SK-N-MC (cell line): ENCODE data around the gene POMT2.
"Not testable (repeated sequence)": the region's sequence is repeated elsewhere in the genome, so short reads cannot be mapped to it uniquely, and the experiment has no call there.

Experiments used
- DNase-seq: peaks from one replicate; pipeline ENCODE4 v3.0.0-alpha.2; 2011; ENCODE audit warnings: low read depth, low spot score
- H3K27ac ChIP-seq: fragments of 200-600 bp; sonication (generic); 2 replicates; pipeline ENCODE4 v1.5.1; 2016; ENCODE audit warnings: mixed run types
- H3K36me3 ChIP-seq: fragments of 200-600 bp; sonication (generic); 2 replicates; pipeline ENCODE4 v1.6.1; 2017; ENCODE audit warnings: antibody characterized with exemption, low read length, mixed read lengths; ENCODE audit not compliant: insufficient read depth
- H3K4me3 ChIP-seq: fragments of 200-600 bp; sonication (generic); 2 replicates; pipeline ENCODE4 v1.5.1; 2016
- H3K9ac ChIP-seq: fragments of 200-600 bp; sonication (generic); 2 replicates; pipeline ENCODE4 v1.8.0; 2017; ENCODE audit warnings: mixed run types, mixed read lengths; ENCODE audit not compliant: insufficient read length
- H3K9me3 ChIP-seq: fragments of 200-600 bp; sonication (generic); 2 replicates; pipeline ENCODE4 v1.6.1; 2017; ENCODE audit warnings: low read depth, mild to moderate bottlenecking, antibody characterized with exemption, low read length, moderate library complexity, mixed read lengths
- EZH2 ChIP-seq: fragments of 200-600 bp; sonication (generic); IDR thresholded peaks from one replicate; pipeline ENCODE4 v1.6.1; 2017; ENCODE audit warnings: antibody characterized with exemption
- FOXP2 ChIP-seq: optimal IDR thresholded peaks from 2 replicates; pipeline ENCODE3; 2011; ENCODE audit warnings: mild to moderate bottlenecking, moderate library complexity; ENCODE audit not compliant: insufficient read depth; ENCODE audit errors: extremely low read length, control extremely low read depth
- POLR2AphosphoS5 ChIP-seq: IDR thresholded peaks from 2 replicates; pipeline ENCODE4 v1.6.1; 2012; ENCODE audit warnings: mild to moderate bottlenecking, low read depth, low read length, borderline replicate concordance

Gene POMT2

GRCh38 chr14:77301103-77301502 lies 19.6 kb downstream of the POMT2 start:
- TF ChIP-seq FOXP2 (no peak), POLR2AphosphoS5 (no peak), EZH2 (no peak)
- no peak overlapping the region for H3K4me3 ChIP-seq
- no peak overlapping the region for H3K9ac ChIP-seq
- DNase-seq, result no peak
- H3K36me3 ChIP-seq, result no peaks in the 10 kb centered on the region; the same call in none of the 2 replicates
- H3K27ac ChIP-seq, result no peak overlapping the region
- no peaks in the 10 kb centered on the region for H3K9me3 ChIP-seq

- DNase-seq, result no peak
- Histone ChIP-seq H3K4me3 (no peak overlapping the region), H3K36me3 (no peaks in the 10 kb centered on the region; the same call in none of the 2 replicates), H3K9ac (no peak overlapping the region), H3K9me3 (no peaks in the 10 kb centered on the region), H3K27ac (no peak overlapping the region)
- TF ChIP-seq POLR2AphosphoS5, result no peak
- TF ChIP-seq EZH2, result no peak
- no peak for TF ChIP-seq FOXP2
Measured at GRCh38 chr14:77299771-77300170, 20.9 kb downstream of the POMT2 start.

- Histone ChIP-seq H3K9ac (no peak overlapping the region), H3K27ac (no peak overlapping the region), H3K36me3 (no peaks in the 10 kb centered on the region; the same call in none of the 2 replicates), H3K9me3 (no peaks in the 10 kb centered on the region), H3K4me3 (no peak overlapping the region)
- no peak for DNase-seq
- no peak for TF ChIP-seq EZH2
- TF ChIP-seq FOXP2, result no peak
- TF ChIP-seq POLR2AphosphoS5, result no peak
Measured at GRCh38 chr14:77296906-77297305, 23.8 kb downstream of the POMT2 start.

GRCh38 chr14:77296155-77296554 lies 24.5 kb downstream of the POMT2 start:
- H3K36me3 ChIP-seq, result no peaks in the 10 kb centered on the region; the same call in none of the 2 replicates
- no peak overlapping the region for H3K27ac ChIP-seq
- no peak overlapping the region for H3K4me3 ChIP-seq
- no peak for TF ChIP-seq FOXP2
- TF ChIP-seq POLR2AphosphoS5, result no peak
- TF ChIP-seq EZH2, result no peak
- no peak for DNase-seq
- H3K9ac ChIP-seq, result no peak overlapping the region
- no peaks in the 10 kb centered on the region for H3K9me3 ChIP-seq

GRCh38 chr14:77290705-77291104 lies 30.0 kb downstream of the POMT2 start:
- TF ChIP-seq POLR2AphosphoS5 (no peak), FOXP2 (no peak), EZH2 (no peak)
- Histone ChIP-seq H3K36me3 (peaks cover 3% of the 10 kb centered on the region; the same call in 1 of the 2 replicates), H3K4me3 (no peak overlapping the region), H3K27ac (no peak overlapping the region), H3K9me3 (no peaks in the 10 kb centered on the region), H3K9ac (no peak overlapping the region)
- no peak for DNase-seq

GRCh38 chr14:77286576-77286975 lies 34.1 kb downstream of the POMT2 start:
- no peak for TF ChIP-seq EZH2
- no peak for TF ChIP-seq FOXP2
- no peak for TF ChIP-seq POLR2AphosphoS5
- peaks cover 15% of the 10 kb centered on the region; the same call in 1 of the 2 replicates for H3K36me3 ChIP-seq

GRCh38 chr14:77284466-77284865 lies 36.2 kb downstream of the POMT2 start:
- H3K36me3 ChIP-seq, result peaks cover 15% of the 10 kb centered on the region; the same call in 1 of the 2 replicates
- TF ChIP-seq FOXP2 (no peak), EZH2 (no peak), POLR2AphosphoS5 (no peak)
- H3K4me3 ChIP-seq, result no peak overlapping the region
- no peak overlapping the region for H3K27ac ChIP-seq
- no peak for DNase-seq
- no peaks in the 10 kb centered on the region for H3K9me3 ChIP-seq
- H3K9ac ChIP-seq, result no peak overlapping the region

More at GRCh38 chr14:77286576-77286975, 34.1 kb downstream of the POMT2 start:
- no peak for DNase-seq
- Histone ChIP-seq H3K9me3 (no peaks in the 10 kb centered on the region), H3K9ac (no peak overlapping the region), H3K27ac (no peak overlapping the region), H3K4me3 (no peak overlapping the region)

- Histone ChIP-seq H3K27ac (no peak overlapping the region), H3K9ac (no peak overlapping the region), H3K9me3 (no peaks in the 10 kb centered on the region), H3K36me3 (peaks cover 15% of the 10 kb centered on the region; the same call in 1 of the 2 replicates), H3K4me3 (no peak overlapping the region)
- no peak for DNase-seq
- TF ChIP-seq FOXP2 (no peak), EZH2 (no peak), POLR2AphosphoS5 (no peak)
Measured at GRCh38 chr14:77284066-77284465, 36.6 kb downstream of the POMT2 start.

GRCh38 chr14:77281852-77282410 lies 38.8 kb downstream of the POMT2 start:
- no peak for TF ChIP-seq EZH2
- TF ChIP-seq POLR2AphosphoS5, result no peak
- TF ChIP-seq FOXP2, result no peak
- no peak for DNase-seq
- Histone ChIP-seq H3K36me3 (peaks cover 15% of the 10 kb centered on the region; the same call in 1 of the 2 replicates), H3K9me3 (no peaks in the 10 kb centered on the region), H3K27ac (no peak overlapping the region), H3K9ac (no peak overlapping the region), H3K4me3 (no peak overlapping the region)

GRCh38 chr14:77280921-77281320 lies 39.8 kb downstream of the POMT2 start:
- not testable (repeated sequence) for H3K9ac ChIP-seq, H3K27ac ChIP-seq, DNase-seq, H3K9me3 ChIP-seq, H3K4me3 ChIP-seq
- peaks cover 12% of the 10 kb centered on the region; the same call in 1 of the 2 replicates for H3K36me3 ChIP-seq
